Neural crest cell (in vitro differentiated cells): ENCODE data around the gene MASP2. TPM values are rescaled to one million over a fixed set of nuclear protein-coding genes. Genes with fewer than 3 reads are reported as not detected.
"Not testable (repeated sequence)": the region's sequence is repeated elsewhere in the genome, so short reads cannot be mapped to it uniquely, and the experiment has no call there.

Experiments used
- DNase-seq: peaks from one replicate; pipeline ENCODE4 v3.0.0; 2021; ENCODE audit warnings: low read depth, mixed read lengths, low spot score
- H3K27ac Mint-ChIP-seq: one replicate; pipeline ENCODE4 v1.8.0; 2021; ENCODE audit warnings: mild to moderate bottlenecking, mixed read lengths; ENCODE audit not compliant: unreplicated experiment
- H3K27me3 Mint-ChIP-seq: 2 replicates; pipeline ENCODE4 v1.8.0; 2021; ENCODE audit warnings: low read depth, mild to moderate bottlenecking, mixed read lengths
- H3K36me3 Mint-ChIP-seq: 2 replicates; pipeline ENCODE4 v1.8.0; 2021; ENCODE audit warnings: low read depth, mild to moderate bottlenecking, mixed read lengths
- H3K4me1 Mint-ChIP-seq: 2 replicates; pipeline ENCODE4 v1.8.0; 2021; ENCODE audit warnings: mixed read lengths
- H3K4me3 Mint-ChIP-seq: one replicate; pipeline ENCODE4 v1.8.0; 2021; ENCODE audit warnings: mild to moderate bottlenecking, mixed read lengths
- H3K9me3 Mint-ChIP-seq: 2 replicates; pipeline ENCODE4 v1.8.0; 2021; ENCODE audit warnings: mixed read lengths
- CTCF ChIP-seq: fragments of 200-600 bp; sonication (generic); conservative IDR thresholded peaks from 2 replicates; pipeline ENCODE4 v1.5.0; 2021; ENCODE audit warnings: antibody characterized with exemption, mild to moderate bottlenecking
- total RNA-seq: library from RNA; stranded (reverse); gene quantifications from 2 replicates; pipeline ENCODE4 v1.2.1, GENCODE V29; 2021

Gene MASP2
- total RNA-seq, 1 donor from 2014 or later, result not detected

GRCh38 chr1:11044086-11044848 is 2.8 kb downstream of the MASP2 start:
- H3K36me3 Mint-ChIP-seq, result no peaks in the 10 kb centered on the region
- no peak for DNase-seq
- no peak for TF ChIP-seq CTCF
- H3K4me3 Mint-ChIP-seq, result no peak overlapping the region
- no peaks in the 10 kb centered on the region for H3K9me3 Mint-ChIP-seq
- no peaks in the 10 kb centered on the region for H3K27me3 Mint-ChIP-seq
- H3K27ac Mint-ChIP-seq, result no peak overlapping the region
- H3K4me1 Mint-ChIP-seq, result peaks cover 5% of the 10 kb centered on the region

GRCh38 chr1:11042995-11043874 is 3.8 kb downstream of the MASP2 start:
- no peak for TF ChIP-seq CTCF
- H3K9me3 Mint-ChIP-seq, result no peaks in the 10 kb centered on the region
- H3K4me1 Mint-ChIP-seq, result peaks cover 5% of the 10 kb centered on the region
- DNase-seq, result no peak
- H3K27me3 Mint-ChIP-seq, result no peaks in the 10 kb centered on the region
- H3K36me3 Mint-ChIP-seq, result no peaks in the 10 kb centered on the region
- no peak overlapping the region for H3K4me3 Mint-ChIP-seq
- H3K27ac Mint-ChIP-seq, result no peak overlapping the region

GRCh38 chr1:11042065-11042464 is 5.0 kb downstream of the MASP2 start:
- Mint-ChIP-seq H3K27me3 (peaks cover 8% of the 10 kb centered on the region), H3K36me3 (no peaks in the 10 kb centered on the region), H3K9me3 (no peaks in the 10 kb centered on the region), H3K27ac (no peak overlapping the region), H3K4me1 (peaks cover 10% of the 10 kb centered on the region), H3K4me3 (no peak overlapping the region)
- no peak for DNase-seq
- no peak for TF ChIP-seq CTCF

- Mint-ChIP-seq H3K27ac (no peak overlapping the region), H3K4me1 (peaks cover 10% of the 10 kb centered on the region), H3K9me3 (no peaks in the 10 kb centered on the region), H3K27me3 (peaks cover 8% of the 10 kb centered on the region), H3K36me3 (no peaks in the 10 kb centered on the region), H3K4me3 (no peak overlapping the region)
- no peak for DNase-seq
- TF ChIP-seq CTCF, result no peak
Observed at GRCh38 chr1:11041048-11041447, 6.0 kb downstream of the MASP2 start.

GRCh38 chr1:11040105-11040429 is 7.0 kb downstream of the MASP2 start:
- not testable (repeated sequence) for H3K9me3 Mint-ChIP-seq, H3K27me3 Mint-ChIP-seq, H3K4me1 Mint-ChIP-seq, DNase-seq, H3K36me3 Mint-ChIP-seq, H3K4me3 Mint-ChIP-seq, H3K27ac Mint-ChIP-seq
